Keratinocyte (primary cell): ENCODE results near the gene AXIN1. TPM values are rescaled to one million over a fixed set of nuclear protein-coding genes. Genes with fewer than 3 reads are reported as not detected.
"Not testable (repeated sequence)": the region's sequence is repeated elsewhere in the genome, so short reads cannot be mapped to it uniquely, and the experiment has no call there.

Source experiments
- DNase-seq: peaks from one replicate; pipeline ENCODE4 v3.0.0-alpha.2; 2011; ENCODE audit warnings: low read depth, missing footprints, low spot score
- FAIRE-seq: peaks from 2 replicates; lab custom pipeline; 2011; peaks lifted over from hg19 to GRCh38; lab: Jason Lieb, UNC
- H2AFZ ChIP-seq: 2 replicates; pipeline ENCODE4 v1.6.0; 2012; ENCODE audit warnings: low read length, control low read depth, inconsistent platforms; ENCODE audit not compliant: control insufficient read depth
- H3K27ac ChIP-seq: 2 replicates; pipeline ENCODE4 v1.5.1; 2011; ENCODE audit warnings: low read length; ENCODE audit not compliant: control insufficient read depth, insufficient read depth
- H3K27me3 ChIP-seq: 3 replicates; pipeline ENCODE4 v1.6.0; 2011; ENCODE audit warnings: low read length; ENCODE audit not compliant: control insufficient read depth, insufficient read depth; ENCODE audit errors: extremely low read depth
- H3K36me3 ChIP-seq, 2 experiments: 2 replicates in 1 of 2; 3 replicates in 1 of 2; pipeline ENCODE4 v1.5.1; 2011; ENCODE audit warnings: low read length in 2 of 2, mild to moderate bottlenecking in 1 of 2; ENCODE audit not compliant: control insufficient read depth in 2 of 2, insufficient read depth in 2 of 2; ENCODE audit errors: extremely low read depth in 1 of 2
- H3K4me1 ChIP-seq: 3 replicates; pipeline ENCODE4 v1.5.1; 2011; ENCODE audit warnings: low read length; ENCODE audit not compliant: control insufficient read depth, insufficient read depth; ENCODE audit errors: extremely low read depth
- H3K4me2 ChIP-seq: 3 replicates; pipeline ENCODE4 v1.6.0; 2011; ENCODE audit warnings: low read depth, low read length; ENCODE audit not compliant: control insufficient read depth, insufficient read depth; ENCODE audit errors: extremely low read depth
- H3K4me3 ChIP-seq, 3 experiments: fragments of 200-600 bp in 1 of 3; sonication (generic) in 1 of 3; 2 replicates in 2 of 3; 3 replicates in 1 of 3; pipeline ENCODE4 v1.5.1; 2011 to 2016; ENCODE audit warnings: low read length in 3 of 3, mild to moderate bottlenecking in 3 of 3, control low read depth in 2 of 3, inconsistent platforms in 1 of 3, low read depth in 1 of 3, mixed read lengths in 1 of 3, mixed run types in 1 of 3, moderate library complexity in 1 of 3; ENCODE audit not compliant: control insufficient read depth in 2 of 3, insufficient read depth in 2 of 3; ENCODE audit errors: extremely low read depth in 1 of 3
- H3K79me2 ChIP-seq: 2 replicates; pipeline ENCODE4 v1.6.0; 2012; ENCODE audit warnings: low read length; ENCODE audit not compliant: control insufficient read depth, insufficient read depth
- H3K9ac ChIP-seq: 3 replicates; pipeline ENCODE4 v1.6.0; 2011; ENCODE audit warnings: low read length; ENCODE audit not compliant: control insufficient read depth, insufficient read depth; ENCODE audit errors: extremely low read depth
- H3K9me1 ChIP-seq: 3 replicates; pipeline ENCODE4 v1.6.0; 2011; ENCODE audit warnings: low read length; ENCODE audit not compliant: control insufficient read depth, insufficient read depth; ENCODE audit errors: extremely low read depth
- H3K9me3 ChIP-seq: 2 replicates; pipeline ENCODE4 v1.5.1; 2012; ENCODE audit warnings: low read depth, low read length; ENCODE audit not compliant: control insufficient read depth
- H4K20me1 ChIP-seq: 3 replicates; pipeline ENCODE4 v1.6.0; 2011; ENCODE audit warnings: low read length; ENCODE audit not compliant: control insufficient read depth, insufficient read depth; ENCODE audit errors: extremely low read depth
- CTCF ChIP-seq, 3 experiments: IDR thresholded peaks in 1 of 3; conservative IDR thresholded peaks in 1 of 3; optimal IDR thresholded peaks in 1 of 3; 2 replicates in 2 of 3; 3 replicates in 1 of 3; pipeline versions ENCODE3 to v1.5.1; 2011; ENCODE audit warnings: low read length in 3 of 3, mild to moderate bottlenecking in 3 of 3, moderate library complexity in 2 of 3, control low read depth in 1 of 3, inconsistent platforms in 1 of 3; ENCODE audit not compliant: insufficient read depth in 2 of 3; ENCODE audit errors: extremely low read depth in 1 of 3
- EZH2 ChIP-seq: IDR thresholded peaks from one replicate; pipeline ENCODE4 v1.6.1; 2012; ENCODE audit warnings: inconsistent platforms, mild to moderate bottlenecking, low read length, moderate library complexity
- dilution Hi-C: fragments of 300-500 bp; cut with MboI; formaldehyde crosslinking; loops from one replicate; pipeline ENCODE4 v1.7.0; 2020; ENCODE audit warnings: low sequenced_read_pairs; ENCODE audit not compliant: extremely low pct_ligation_motif_present
- polyA plus RNA-seq, 5 experiments: library from polyadenylated mRNA; depleted of rRNA in 3 of 5; stranded (reverse) in 3 of 5; stranded (forward) in 1 of 5; unstranded in 1 of 5; fragments of >200 nt; gene quantifications; 1 replicate in 1 of 5; 2 replicates in 3 of 5; 3 replicates in 1 of 5; pipeline versions ENCODE4 v1.2.1 to v1.2.3, GENCODE V29; 2011 to 2012; ENCODE audit warnings: missing spikeins in 2 of 5, low read depth in 1 of 5, low replicate concordance in 1 of 5

AXIN1 gene
- polyA plus RNA-seq, 1 donor (not counting 4 experiments of a cell fraction or from before 2014, with no cell fraction given): 8.8 TPM

GRCh38 chr16:363110-363765, 10.7 kb upstream of the AXIN1 start:
- Histone ChIP-seq H3K4me3 (no peak overlapping the region), H3K9me3 (no peaks in the 10 kb centered on the region), H3K27me3 (peaks cover 9% of the 10 kb centered on the region), H3K4me2 (no peak overlapping the region), H3K9me1 (no peaks in the 10 kb centered on the region), H3K9ac (no peak overlapping the region), H3K27ac (no peak overlapping the region), H3K4me1 (no peaks in the 10 kb centered on the region), H3K79me2 (no peaks in the 10 kb centered on the region), H2AFZ (no peak overlapping the region), H3K36me3 (peaks cover 3 to 9% of the 10 kb centered on the region in 2 experiments), H4K20me1 (no peaks in the 10 kb centered on the region)
- TF ChIP-seq CTCF (optimal IDR thresholded peaks at IDR 0.05 in 1 of 3, IDR thresholded peaks at IDR 0.05 in 1 of 3, conservative IDR thresholded peaks at IDR 0.05 in 1 of 3; ENCODE audit: extremely low read depth in 1 of 3, insufficient read depth in 2 of 3, low read length in 3 of 3) (no peak), EZH2 (no peak)
- no peak for FAIRE-seq
- dilution Hi-C loops: no loop called here
- no peak for DNase-seq

GRCh38 chr16:362702-362999, 10.1 kb upstream of the AXIN1 start:
- H3K79me2 ChIP-seq, H3K27ac ChIP-seq, H3K9ac ChIP-seq, H3K4me3 ChIP-seq, H3K4me2 ChIP-seq, H2AFZ ChIP-seq, dilution Hi-C loops, H3K9me3 ChIP-seq, FAIRE-seq, H3K4me1 ChIP-seq, H3K36me3 ChIP-seq, H3K9me1 ChIP-seq, H4K20me1 ChIP-seq, DNase-seq, H3K27me3 ChIP-seq: not testable (repeated sequence)
